AG09309 (cell line): Measurements from ENCODE around the gene SLC7A14.

Experiments used
- DNase-seq: peaks from one replicate; pipeline ENCODE4 v3.0.0-alpha.2; 2010; ENCODE audit warnings: low read depth
- H3K4me3 ChIP-seq: 2 replicates; pipeline ENCODE4 v1.5.1; 2011; ENCODE audit warnings: mild to moderate bottlenecking, low read depth, low read length, moderate library complexity; ENCODE audit not compliant: control insufficient read depth
- CTCF ChIP-seq: IDR thresholded peaks from 2 replicates; pipeline ENCODE4 v1.5.1; 2011; ENCODE audit warnings: mild to moderate bottlenecking, low read depth, low read length, inconsistent platforms; ENCODE audit not compliant: insufficient read depth, control insufficient read depth; ENCODE audit errors: missing control alignments

SLC7A14 gene

DNA sequence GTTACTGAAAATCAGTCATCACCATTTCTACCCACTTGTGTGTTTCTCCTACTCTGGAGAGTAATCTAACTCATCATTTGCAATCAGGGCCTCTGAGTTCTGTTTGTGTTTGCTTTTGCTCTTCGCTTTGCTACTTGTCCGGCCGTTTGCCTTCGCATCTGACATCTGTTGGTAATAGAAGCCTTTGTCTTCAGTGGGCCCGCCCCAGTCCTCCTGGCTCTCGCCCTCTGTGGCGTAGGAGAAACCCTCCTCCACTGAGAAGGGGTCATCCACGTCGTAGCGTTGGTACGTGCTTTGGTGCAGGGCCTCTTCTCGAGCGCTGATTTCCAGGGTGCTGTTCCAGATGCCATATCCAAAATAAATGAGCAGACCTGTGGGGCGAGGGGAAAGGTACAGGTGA is 118.9 kb downstream of the SLC7A14 start:
- H3K4me3 ChIP-seq: no peak overlapping the region
- no peak for TF ChIP-seq CTCF
- DNase-seq: no peak

- TF ChIP-seq CTCF: no peak
- DNase-seq: no peak
- H3K4me3 ChIP-seq: no peak overlapping the region
Measured at GRCh38 chr3:170465955-170466354, 119.9 kb downstream of the SLC7A14 start.

GRCh38 chr3:170463011-170463410 is 122.9 kb downstream of the SLC7A14 start:
- no peak for TF ChIP-seq CTCF
- no peak for DNase-seq
- H3K4me3 ChIP-seq: no peak overlapping the region

GRCh38 chr3:170458285-170458684 is 127.6 kb downstream of the SLC7A14 start:
- TF ChIP-seq CTCF: no peak
- H3K4me3 ChIP-seq: no peak overlapping the region
- DNase-seq: no peak

- DNase-seq: no peak
- no peak for TF ChIP-seq CTCF
- no peak overlapping the region for H3K4me3 ChIP-seq
Measured at GRCh38 chr3:170454509-170454908, 131.4 kb downstream of the SLC7A14 start.

GRCh38 chr3:170450039-170450438 is 135.8 kb downstream of the SLC7A14 start:
- DNase-seq: no peak
- no peak overlapping the region for H3K4me3 ChIP-seq
- TF ChIP-seq CTCF: no peak

GRCh38 chr3:170448584-170448983 is 137.3 kb downstream of the SLC7A14 start:
- no peak for DNase-seq
- no peak for TF ChIP-seq CTCF
- no peak overlapping the region for H3K4me3 ChIP-seq
